ENCODE measurements around the gene RND3.

DNA sequence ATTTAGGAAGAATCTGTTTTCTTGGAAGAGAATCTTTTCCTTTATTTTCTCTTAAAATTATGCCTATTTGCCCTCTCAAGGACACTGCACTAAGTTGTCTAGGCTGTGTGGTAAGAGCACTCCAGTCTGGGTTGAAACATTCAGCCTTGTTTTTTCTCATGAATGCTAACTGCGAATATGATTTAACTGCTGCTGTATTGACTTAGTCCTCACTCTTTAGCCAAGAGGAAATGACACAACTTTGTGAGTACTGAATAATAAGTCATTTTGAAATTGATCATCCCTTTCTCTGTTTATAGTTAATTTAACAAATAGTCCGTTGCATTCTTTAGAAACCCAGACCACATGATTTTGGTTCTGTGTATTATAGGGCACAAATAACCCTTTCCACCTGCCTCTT, 4.5 kb upstream of the RND3 start:
- TF ChIP-seq, protein P1, sequence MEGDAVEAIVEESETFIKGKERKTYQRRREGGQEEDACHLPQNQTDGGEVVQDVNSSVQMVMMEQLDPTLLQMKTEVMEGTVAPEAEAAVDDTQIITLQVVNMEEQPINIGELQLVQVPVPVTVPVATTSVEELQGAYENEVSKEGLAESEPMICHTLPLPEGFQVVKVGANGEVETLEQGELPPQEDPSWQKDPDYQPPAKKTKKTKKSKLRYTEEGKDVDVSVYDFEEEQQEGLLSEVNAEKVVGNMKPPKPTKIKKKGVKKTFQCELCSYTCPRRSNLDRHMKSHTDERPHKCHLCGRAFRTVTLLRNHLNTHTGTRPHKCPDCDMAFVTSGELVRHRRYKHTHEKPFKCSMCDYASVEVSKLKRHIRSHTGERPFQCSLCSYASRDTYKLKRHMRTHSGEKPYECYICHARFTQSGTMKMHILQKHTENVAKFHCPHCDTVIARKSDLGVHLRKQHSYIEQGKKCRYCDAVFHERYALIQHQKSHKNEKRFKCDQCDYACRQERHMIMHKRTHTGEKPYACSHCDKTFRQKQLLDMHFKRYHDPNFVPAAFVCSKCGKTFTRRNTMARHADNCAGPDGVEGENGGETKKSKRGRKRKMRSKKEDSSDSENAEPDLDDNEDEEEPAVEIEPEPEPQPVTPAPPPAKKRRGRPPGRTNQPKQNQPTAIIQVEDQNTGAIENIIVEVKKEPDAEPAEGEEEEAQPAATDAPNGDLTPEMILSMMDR (IDR thresholded peaks at IDR 0.05 in 2 of 3, conservative IDR thresholded peaks at IDR 0.05 in 1 of 3; ENCODE audit: control insufficient read depth in 2 of 3, extremely low read depth in 1 of 3, insufficient read depth in 1 of 3, low read depth in 3 of 3, low read length in 3 of 3): no peak
- TF ChIP-seq POLR2AphosphoS5 (IDR thresholded peaks at IDR 0.05; ENCODE audit: low read length) (no peak), CREM (IDR thresholded peaks at IDR 0.05; ENCODE audit: low read depth) (no peak), ASH2L (IDR thresholded peaks at IDR 0.05; ENCODE audit: borderline replicate concordance, low read depth) (no peak), ZNF274 (IDR thresholded peaks at IDR 0.05; ENCODE audit: insufficient read depth, insufficient read length) (no peak), RBBP5 (conservative IDR thresholded peaks at IDR 0.05) (no peak), ZZZ3 (IDR thresholded peaks at IDR 0.05; ENCODE audit: control insufficient read depth, insufficient read length, low read depth) (no peak), POLR2A (IDR thresholded peaks at IDR 0.05; ENCODE audit: low read depth, low read length) (no peak)
